Stimulated activated CD4-positive, alpha-beta T cell treated with anti-CD3 and anti-CD28 coated beads, Interleukin-2, amount 100 ng/mL, for 48 hours (primary cell): ENCODE data around the gene ENO2.

Experiments used
- DNase-seq, 2 donors: peaks; one replicate each; pipeline ENCODE4 v3.0.0-alpha.2; 2020

The ENO2 gene

DNA sequence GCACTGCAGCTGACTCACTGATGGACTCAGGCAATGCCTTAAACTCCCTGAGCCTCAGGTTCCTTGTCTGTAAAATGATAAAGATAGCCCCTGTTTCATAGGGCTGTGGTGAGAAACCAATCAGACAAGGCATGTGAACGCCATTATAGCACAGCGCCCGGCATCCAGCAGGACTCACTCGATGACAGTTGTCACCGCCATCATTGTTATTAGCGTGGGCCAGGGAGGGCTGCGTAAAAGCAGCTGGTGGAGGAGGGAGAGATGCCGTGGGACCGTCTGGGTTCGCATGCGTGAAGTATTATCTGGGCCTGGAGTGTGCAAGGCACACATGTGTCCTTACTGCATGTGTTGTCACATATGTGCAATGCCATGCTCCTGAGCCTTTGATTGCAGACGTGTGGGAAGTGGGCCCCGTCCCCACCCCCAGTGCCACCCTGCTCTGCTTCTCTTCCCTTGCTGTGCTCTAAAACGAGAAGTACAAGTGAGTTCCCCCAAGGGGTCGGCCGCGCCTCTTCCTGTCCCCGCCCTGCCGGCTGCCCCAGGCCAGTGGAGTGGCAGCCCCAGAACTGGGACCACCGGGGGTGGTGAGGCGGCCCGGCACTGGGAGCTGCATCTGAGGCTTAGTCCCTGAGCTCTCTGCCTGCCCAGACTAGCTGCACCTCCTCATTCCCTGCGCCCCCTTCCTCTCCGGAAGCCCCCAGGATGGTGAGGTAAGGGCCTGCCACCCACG, 36.6 kb downstream of the ENO2 start, which contains the start of gene PTPN6:
TSS of gene PTPN6 (plus strand) at position 546 of the 730 bp plus-strand sequence. CDS start at position 703, 157 bp downstream.
- peak in 1 of 2 donors; percentile 45 for DNase-seq

DNA sequence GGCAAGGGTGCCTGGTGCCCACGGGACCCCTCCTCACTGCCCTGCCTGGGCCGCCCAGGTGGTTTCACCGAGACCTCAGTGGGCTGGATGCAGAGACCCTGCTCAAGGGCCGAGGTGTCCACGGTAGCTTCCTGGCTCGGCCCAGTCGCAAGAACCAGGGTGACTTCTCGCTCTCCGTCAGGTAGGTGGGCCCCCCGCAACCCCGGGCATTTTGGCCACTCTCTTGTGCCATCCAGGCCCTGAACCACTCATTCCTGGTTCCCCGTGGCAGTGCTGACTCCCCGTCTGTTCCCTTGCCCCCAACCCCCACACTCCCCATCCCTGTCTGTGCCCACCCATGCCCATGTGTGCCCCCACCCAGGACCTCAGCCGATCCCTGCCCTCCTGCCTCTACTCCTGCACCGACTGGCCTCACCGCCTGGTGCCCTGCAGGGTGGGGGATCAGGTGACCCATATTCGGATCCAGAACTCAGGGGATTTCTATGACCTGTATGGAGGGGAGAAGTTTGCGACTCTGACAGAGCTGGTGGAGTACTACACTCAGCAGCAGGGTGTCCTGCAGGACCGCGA, 37.3 kb downstream of the ENO2 start:
- DNase-seq: no peak

DNA sequence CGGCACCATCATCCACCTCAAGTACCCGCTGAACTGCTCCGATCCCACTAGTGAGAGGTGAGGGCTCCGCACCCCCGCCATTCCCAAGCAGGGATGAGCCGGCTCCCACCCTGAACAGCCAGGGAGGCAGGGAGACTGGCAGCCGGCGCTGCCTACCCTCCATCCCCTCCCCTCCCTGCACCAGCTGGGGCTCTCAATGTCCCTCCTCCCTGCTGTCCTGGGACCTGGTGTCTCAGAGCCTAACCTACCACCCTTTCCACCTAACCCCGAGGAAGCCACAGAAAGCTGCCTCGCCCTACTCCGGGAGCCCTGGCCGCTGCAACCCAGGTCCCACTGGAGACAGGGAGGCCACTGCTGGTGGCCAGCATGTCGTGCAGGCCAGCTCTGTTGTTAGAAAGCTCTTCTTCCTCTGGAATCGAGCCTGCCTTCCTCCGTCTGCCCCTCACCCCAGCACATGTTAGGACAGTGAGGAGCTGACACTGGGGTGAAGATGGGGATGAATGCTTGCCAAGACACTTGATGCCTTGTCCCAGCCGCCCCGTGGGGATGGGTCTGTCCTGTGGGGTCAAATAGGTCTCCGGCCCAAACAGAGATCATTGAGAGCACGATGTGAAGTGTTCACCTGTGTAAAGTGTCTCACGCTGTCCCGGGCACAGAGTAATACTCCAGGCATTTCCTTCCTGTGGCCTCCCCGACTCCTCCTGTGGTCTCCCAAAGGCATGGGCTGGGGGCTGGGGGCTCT, 37.9 kb downstream of the ENO2 start:
- DNase-seq: no peak

DNA sequence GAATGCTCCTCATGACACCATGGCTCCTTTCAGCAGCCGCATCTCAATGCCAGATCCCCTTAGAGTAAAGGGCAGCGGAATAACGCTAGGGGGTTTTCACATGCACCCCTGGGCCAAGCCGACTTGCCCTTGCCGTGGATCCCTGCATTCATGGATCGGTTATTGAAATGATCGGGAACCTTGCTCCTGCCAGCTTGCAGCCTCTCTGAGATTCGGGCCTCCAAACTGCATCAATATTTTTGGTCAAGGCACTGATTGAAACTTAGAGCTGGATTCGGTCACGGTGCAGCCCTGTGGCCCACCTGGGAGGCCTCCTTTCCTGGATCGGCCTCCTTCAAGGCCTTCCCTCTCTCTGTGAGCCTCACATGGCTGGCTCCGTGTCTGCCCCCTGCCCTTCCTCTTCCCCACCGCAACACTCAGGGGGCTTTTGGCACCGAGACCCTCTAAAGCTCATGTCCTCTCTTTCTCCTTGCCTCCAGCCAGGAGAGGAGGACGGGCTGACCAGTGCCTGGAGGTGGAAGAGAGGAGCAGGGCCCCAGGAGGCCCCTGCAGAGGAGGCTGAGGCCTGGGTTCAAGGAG, 38.6 kb downstream of the ENO2 start:
- DNase-seq: no peak

DNA sequence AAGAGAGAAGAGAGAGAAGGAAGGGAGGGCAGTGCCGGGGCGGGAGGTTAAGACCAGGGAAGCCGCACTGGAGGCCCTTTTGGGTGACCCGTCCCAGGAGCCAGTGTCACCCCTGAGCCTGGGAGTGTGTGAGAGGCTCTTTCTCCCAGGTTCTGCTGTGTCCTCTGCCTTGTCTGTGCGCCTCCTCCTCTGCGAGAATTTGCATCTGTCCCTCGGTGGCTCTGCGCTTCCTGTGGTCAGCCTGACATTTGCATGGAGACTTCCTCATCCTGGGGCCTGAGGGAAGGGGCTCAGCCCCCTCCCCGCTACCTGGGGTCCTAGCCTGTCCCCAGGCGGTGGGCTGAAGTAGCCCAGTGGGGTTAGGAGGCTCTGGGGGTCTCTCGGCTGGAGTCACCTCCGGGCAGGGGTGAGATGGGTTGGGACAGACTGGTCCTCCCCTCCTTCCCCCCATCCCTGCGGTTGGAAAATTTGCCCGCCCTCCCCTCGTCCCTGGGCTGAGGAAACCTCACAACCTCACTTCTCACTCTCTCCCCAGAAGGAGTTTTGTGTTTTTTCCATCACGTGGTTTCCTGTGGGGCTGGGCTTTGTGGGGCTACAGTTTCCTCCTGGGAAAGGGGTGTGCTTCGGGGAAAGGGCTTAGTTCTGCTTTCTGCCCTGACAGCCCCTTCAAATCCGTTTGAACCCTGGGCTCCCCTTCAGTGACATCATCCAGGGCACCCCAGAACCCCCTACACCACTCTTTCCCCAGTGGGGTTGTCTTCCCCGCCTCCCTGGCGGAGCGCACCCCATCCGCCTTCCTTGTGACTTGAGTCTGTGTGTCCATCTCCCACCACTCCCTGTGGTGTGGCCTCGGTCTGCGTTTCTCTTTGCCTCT, 39.3 kb downstream of the ENO2 start:
- DNase-seq: peak; percentile 64 to 71

DNA sequence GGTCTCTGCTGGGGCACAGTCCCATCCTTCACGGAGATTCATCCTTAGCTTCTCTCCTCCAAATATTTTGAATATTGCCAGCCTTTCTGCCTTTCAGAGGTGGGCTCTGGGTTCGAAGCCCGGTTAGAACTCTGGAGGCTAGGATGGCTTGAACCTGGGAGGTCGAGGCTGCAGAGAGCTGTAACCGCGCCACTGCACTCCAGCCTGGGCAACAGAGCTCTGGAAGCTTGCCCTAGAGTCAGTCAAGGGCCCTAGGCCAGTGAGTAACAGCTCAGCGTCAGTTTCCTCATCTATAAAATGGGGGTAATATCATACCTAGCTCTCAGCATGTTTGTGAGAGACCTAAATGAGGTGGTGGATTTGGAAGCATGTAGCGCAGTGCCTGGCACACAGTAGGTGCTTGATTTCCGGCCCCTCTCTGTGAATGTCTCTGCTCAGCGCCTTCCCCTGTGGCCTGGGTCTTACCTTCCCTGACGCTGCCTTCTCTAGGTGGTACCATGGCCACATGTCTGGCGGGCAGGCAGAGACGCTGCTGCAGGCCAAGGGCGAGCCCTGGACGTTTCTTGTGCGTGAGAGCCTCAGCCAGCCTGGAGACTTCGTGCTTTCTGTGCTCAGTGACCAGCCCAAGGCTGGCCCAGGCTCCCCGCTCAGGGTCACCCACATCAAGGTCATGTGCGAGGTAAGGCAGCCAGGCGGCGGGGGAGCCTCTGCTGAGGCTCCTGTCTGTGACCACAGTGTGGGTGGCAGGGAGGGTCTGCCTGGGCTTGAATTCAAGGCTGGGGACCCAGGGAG, 40.1 kb downstream of the ENO2 start:
- no peak for DNase-seq

DNA sequence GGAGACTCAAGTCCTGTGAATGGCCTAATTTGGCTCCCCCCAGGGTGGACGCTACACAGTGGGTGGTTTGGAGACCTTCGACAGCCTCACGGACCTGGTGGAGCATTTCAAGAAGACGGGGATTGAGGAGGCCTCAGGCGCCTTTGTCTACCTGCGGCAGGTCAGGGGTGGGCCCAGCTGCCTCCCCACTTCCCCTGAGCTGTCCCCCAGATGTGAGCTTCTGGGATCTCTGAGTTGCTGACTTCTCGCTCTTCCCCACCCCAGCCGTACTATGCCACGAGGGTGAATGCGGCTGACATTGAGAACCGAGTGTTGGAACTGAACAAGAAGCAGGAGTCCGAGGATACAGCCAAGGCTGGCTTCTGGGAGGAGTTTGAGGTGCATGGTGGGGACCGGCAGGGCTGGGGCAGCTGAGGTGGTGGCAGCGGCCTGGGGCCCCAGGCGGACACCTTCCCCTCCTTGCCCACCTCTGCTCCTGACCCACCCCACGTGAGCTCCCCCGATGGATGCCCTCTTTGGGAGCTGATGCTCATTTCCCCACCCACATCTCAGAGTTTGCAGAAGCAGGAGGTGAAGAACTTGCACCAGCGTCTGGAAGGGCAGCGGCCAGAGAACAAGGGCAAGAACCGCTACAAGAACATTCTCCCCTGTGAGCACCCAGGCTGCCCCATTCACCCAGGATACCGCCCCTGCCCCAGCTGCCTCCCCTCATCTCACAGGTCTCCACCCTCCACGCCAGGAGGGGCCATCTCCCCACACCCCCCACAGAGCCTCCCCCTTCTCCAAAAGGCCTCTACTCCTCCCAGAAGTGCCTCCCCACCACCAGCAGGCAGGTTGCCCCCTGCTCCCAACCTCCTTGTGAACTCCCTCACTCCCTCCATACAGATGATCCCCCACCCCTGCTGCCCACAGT, 41.0 kb downstream of the ENO2 start:
- DNase-seq: no peak

DNA sequence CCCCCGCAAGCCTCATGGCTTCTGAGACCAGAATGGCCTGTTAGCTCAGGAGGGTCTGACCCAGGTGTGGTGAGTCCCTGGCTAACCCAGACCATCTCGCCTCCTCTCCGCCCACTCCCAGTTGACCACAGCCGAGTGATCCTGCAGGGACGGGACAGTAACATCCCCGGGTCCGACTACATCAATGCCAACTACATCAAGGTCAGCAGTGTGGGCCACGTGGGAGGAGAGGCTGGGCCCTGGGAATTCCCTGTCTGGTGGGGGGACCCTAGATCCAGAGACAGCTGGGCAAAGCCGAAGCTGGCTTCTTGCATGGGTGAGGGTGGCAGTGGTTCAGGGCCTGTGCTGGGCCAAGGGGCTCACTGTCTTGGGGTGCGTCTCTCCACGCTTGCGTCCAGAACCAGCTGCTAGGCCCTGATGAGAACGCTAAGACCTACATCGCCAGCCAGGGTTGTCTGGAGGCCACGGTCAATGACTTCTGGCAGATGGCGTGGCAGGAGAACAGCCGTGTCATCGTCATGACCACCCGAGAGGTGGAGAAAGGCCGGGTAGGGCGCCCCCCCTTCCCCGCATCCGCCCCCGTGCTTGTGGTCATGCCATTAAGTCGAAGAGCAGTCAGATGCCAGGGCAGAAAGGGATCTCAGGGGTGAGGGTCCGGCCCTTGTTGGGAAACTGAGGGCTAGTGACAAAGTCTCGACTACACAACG, 41.8 kb downstream of the ENO2 start:
- DNase-seq: no peak

DNA sequence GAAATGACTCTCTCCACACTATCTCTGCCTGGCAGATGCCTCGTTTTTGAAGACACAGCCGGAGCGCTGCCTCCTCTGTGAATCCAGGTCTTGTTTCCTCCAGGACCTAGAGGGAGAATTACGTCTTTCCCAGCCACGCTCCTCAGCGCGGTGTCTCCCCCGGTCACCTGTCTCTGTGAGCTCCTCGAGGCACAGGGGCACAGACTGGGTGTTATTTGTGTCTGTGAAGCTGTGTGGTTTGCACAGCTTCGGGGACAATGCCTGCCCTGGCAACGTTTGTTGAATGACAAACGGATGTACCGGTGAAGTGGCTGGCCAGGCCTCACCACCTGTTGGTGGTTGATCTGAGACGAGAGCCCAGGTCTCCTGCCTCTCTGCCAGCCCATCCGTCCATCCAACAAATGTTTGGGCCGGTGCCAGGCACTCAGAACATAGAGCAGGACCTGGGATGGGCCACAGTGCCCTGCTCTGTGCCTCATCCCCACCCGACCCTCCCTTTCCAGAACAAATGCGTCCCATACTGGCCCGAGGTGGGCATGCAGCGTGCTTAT, 42.8 kb downstream of the ENO2 start:
- DNase-seq: no peak

DNA sequence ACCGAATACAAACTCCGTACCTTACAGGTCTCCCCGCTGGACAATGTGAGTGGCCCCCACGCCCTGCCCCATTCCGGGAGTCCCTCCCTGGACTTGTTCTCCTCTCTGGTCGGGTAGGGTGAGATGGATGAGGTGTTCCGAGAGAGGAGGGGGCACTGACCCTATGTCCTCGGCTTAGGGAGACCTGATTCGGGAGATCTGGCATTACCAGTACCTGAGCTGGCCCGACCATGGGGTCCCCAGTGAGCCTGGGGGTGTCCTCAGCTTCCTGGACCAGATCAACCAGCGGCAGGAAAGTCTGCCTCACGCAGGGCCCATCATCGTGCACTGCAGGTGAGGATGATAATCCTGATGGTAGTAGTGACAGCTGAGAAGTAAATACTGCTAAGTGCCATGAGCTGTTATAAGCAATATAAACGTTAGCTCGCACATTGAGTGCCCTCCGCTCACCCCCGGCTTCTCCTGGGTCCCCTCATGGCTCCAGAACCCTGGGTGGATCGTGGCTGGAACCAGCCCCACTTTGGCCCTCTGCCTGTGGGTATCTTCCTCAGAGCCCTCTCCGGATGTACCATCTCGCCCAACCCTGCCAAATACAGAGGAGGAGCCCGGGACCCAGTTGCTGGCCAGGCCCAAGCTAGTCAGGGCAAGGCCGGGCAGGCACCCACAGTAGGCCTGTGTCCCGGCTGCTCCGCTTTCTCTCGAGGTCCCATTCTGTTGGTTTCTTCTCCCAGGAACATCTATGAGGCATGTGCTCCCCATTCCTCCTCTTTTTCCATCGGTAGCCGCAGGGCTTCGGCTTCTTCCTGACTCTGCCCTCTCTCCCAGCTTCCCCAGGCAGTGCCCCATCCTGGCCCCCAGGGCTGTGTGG, 43.6 kb downstream of the ENO2 start:
- no peak for DNase-seq

DNA sequence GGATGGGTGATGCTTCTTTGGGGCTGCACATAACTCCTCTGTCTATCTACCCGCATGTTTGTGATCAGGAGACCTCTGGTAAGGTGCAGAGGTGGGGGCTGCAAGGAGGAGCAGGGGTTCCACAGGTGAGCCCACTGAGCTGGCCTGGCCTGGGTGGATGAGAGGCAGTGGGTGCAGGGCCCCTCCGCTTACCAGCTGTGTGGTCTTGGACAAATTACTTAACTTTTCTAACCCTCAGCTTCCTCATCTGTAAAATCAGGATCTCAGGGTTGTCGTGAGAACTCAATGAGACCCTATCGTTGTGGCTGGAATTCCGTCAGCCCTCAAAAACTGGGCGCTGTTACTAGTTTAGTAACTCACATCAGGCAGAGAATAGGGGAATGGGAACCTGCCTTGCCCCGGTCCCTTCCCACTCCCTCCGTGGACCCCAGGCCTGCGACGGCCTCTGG, 44.3 kb downstream of the ENO2 start:
- DNase-seq: no peak

DNA sequence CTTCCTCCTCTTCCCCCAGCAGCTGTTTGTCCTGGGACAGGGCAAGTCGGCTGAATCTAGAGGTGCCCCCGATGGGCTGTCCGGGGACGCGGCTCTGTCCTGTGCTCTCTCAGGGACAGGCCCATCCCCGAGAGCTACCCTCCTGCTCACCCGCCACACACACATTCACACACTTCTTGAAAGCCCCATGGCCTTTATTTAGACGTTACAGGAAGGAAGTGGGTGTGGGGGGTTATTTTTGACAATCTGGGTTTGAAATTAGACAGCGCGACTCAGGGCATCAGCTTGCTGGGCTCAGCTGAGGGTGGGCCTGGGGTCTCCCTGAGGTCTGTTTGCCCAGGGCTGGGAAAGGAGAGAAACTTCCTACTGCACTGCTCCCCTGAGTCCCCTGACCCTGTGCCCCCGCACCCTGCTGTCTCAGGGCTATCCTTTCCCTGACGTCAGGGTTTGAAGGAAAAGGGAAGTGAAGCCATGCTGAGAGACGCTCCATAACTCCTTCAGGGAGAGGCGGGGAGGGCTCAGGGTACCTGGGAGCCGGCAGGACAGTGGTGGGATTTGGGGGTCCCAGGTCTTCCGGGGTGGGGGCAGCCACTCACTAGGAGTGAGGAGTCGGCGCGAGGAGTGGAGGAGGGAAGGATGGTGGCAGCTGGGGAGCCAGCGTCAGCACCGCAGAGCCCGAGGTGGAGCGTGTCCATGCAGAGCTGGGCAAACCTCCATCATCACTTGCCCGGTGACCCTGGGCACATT, 44.9 kb downstream of the ENO2 start:
- DNase-seq: peak in 1 of 2 donors; percentile 46

DNA sequence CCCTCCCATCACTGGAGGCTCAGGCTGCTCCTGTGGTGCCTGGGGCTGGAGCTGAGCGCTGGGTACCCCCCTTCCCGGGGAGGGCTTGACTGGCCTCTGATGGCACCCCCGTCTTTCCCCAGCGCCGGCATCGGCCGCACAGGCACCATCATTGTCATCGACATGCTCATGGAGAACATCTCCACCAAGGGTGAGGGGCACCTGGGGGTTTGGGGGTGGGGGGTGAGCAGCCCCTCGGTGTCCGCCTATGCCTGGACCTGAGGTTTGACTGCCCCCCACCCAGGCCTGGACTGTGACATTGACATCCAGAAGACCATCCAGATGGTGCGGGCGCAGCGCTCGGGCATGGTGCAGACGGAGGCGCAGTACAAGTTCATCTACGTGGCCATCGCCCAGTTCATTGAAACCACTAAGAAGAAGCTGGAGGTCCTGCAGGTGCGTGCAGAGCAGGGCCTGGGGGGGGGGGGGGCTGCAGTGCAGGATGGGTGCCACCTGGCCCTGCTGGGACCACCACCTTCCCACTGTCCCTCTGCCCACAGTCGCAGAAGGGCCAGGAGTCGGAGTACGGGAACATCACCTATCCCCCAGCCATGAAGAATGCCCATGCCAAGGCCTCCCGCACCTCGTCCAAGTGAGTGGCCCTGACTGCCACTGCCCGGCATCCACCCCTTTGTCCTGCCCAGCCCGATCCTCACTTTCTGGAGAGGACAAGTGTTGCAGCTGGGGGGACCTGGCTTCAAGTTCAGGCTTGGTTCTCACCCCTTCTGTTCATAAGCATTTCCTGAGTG, 45.6 kb downstream of the ENO2 start:
- no peak for DNase-seq

DNA sequence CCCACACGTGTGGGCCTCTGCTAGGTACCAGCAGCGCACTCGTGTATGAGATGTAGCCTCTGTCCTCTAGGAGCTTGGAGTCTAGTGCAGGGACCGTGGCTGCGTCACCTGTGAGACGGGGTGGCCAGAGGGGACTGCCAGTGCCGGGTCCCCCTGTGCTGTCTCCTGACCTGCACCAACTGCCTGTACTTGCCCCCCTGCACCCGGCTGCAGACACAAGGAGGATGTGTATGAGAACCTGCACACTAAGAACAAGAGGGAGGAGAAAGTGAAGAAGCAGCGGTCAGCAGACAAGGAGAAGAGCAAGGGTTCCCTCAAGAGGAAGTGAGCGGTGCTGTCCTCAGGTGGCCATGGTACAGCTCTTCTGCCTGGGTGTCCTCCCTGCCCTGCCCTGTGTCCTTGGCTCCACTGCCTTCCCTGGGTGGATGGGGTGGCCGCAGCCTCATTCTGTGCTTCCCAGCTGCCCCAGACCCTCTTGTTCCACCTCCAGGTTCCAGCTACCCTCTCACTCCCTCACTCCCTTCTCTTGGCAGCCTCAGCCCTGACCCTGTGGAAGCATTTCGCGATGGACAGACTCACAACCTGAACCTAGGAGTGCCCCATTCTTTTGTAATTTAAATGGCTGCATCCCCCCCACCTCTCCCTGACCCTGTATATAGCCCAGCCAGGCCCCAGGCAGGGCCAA, 46.4 kb downstream of the ENO2 start:
- DNase-seq: no peak

DNA sequence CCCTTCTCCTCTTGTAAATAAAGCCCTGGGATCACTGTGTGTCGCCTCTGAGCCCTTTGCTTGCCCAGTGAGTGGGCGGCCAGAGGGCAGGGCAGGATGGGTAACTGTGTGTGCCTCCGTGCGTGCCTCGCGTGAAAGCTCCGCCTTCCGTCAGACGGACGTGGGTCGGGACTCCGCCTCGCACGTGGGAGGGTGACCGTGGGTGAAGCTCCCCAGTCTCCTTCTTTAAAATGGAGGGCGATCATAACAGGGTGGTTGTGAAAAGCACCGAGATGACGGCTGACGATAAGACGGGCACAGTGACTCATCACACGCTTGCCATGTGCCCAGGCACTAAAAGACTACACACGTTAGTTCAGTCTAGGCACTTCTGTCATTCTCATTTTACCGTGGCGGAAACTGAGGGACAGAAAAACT, 46.9 kb downstream of the ENO2 start:
- peak; percentile 84 to 86 for DNase-seq

DNA sequence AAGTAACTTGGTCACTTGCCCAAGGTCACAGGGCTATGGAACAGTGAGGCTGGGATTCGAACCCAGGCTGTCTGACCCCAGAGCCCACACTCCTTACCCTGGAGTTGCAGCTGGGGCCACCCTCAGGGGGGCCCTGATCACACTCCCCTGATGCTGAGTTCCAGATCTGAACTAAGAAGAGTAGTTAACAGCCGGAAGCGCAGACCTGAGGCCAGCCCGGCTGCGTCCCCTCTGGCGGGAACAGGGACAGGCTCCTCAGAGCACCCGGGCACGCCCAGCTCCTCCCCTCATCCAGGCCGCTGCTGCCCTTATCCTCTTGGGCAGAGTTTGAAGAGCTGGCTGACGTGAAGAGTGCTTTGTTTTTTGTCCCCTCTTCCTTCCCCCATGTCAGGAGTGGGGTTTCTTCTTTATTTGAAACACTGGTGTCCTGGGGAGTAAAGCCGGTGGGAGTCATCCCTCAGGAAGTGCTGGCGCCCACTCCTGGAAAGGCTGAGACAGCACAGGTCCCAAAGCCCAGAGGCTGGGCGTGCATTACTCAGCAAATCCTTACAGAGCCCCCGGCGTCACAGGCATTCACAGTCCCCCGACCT, 47.4 kb downstream of the ENO2 start:
- peak in 1 of 2 donors; percentile 52 for DNase-seq
